GM19239 (cell line): ENCODE data around the gene SUSD2.
"Not testable (repeated sequence)": the region's sequence is repeated elsewhere in the genome, so short reads cannot be mapped to it uniquely, and the experiment has no call there.

ENCODE experiments used
- DNase-seq: peaks from one replicate; pipeline ENCODE4 v3.0.0; 2011; ENCODE audit warnings: low spot score; ENCODE audit not compliant: insufficient read length
- FAIRE-seq: peaks from 2 replicates; lab custom pipeline; 2011; peaks lifted over from hg19 to GRCh38; lab: Jason Lieb, UNC

Gene SUSD2

GRCh38 chr22:24181088-24181995 lies at the start of gene SUSD2:
SUSD2 (plus strand) TSS chr22:24181487; CDS start chr22:24181520, 33 bp downstream.
- no peak for FAIRE-seq
- no peak for DNase-seq

- FAIRE-seq (no peak), DNase-seq (no peak)
These were observed 47.9 kb upstream of the SUSD2 start for GRCh38 chr22:24133187-24133965.

- DNase-seq (no peak), FAIRE-seq (no peak)
These were observed 47.0 kb upstream of the SUSD2 start for GRCh38 chr22:24134090-24134846.

GRCh38 chr22:24136533-24136932 lies 44.8 kb upstream of the SUSD2 start:
- FAIRE-seq = not testable (repeated sequence)

GRCh38 chr22:24137595-24137994 lies 43.7 kb upstream of the SUSD2 start:
- DNase-seq (no peak), FAIRE-seq (no peak)

More at GRCh38 chr22:24136533-24136932, 44.8 kb upstream of the SUSD2 start:
- DNase-seq = not testable (repeated sequence)

- FAIRE-seq (no peak), DNase-seq (no peak)
These were observed 42.5 kb upstream of the SUSD2 start for GRCh38 chr22:24138649-24139420.

GRCh38 chr22:24140357-24140756 lies 40.9 kb upstream of the SUSD2 start:
- no peak for DNase-seq
- FAIRE-seq = no peak

- FAIRE-seq (peak; percentile 8), DNase-seq (no peak)
These were observed 39.7 kb upstream of the SUSD2 start for GRCh38 chr22:24141586-24141985.

GRCh38 chr22:24142241-24142640 lies 39.0 kb upstream of the SUSD2 start:
- no peak for FAIRE-seq
- DNase-seq = no peak

- DNase-seq (no peak), FAIRE-seq (no peak)
These were observed 38.5 kb upstream of the SUSD2 start for GRCh38 chr22:24142831-24143230.

GRCh38 chr22:24144056-24144777 lies 37.1 kb upstream of the SUSD2 start:
- FAIRE-seq = no peak
- no peak for DNase-seq

GRCh38 chr22:24144778-24145085 lies 36.6 kb upstream of the SUSD2 start:
- FAIRE-seq = no peak
- no peak for DNase-seq

GRCh38 chr22:24145446-24146193 lies 35.7 kb upstream of the SUSD2 start:
- DNase-seq (no peak), FAIRE-seq (peak; percentile 71)

GRCh38 chr22:24146194-24146616 lies 35.1 kb upstream of the SUSD2 start:
- DNase-seq (peak; percentile 84), FAIRE-seq (peak; percentile 85)

- DNase-seq = no peak
- FAIRE-seq = no peak
These were observed 34.4 kb upstream of the SUSD2 start for GRCh38 chr22:24146791-24147353.

- DNase-seq (no peak), FAIRE-seq (no peak)
These were observed 33.6 kb upstream of the SUSD2 start for GRCh38 chr22:24147666-24148065.

- DNase-seq (no peak), FAIRE-seq (no peak)
These were observed 32.8 kb upstream of the SUSD2 start for GRCh38 chr22:24148266-24149197.
